ENCODE measurements around the gene BOK.
"Not testable (repeated sequence)": the region's sequence is repeated elsewhere in the genome, so short reads cannot be mapped to it uniquely, and the experiment has no call there.

The BOK gene

GRCh38 chr2:241517297-241517696, 41.2 kb upstream of the BOK start:
- FAIRE-seq (no peak), DNase-seq (ENCODE audit: insufficient read length, low spot score) (no peak)
- no peak for TF ChIP-seq CTCF (IDR thresholded peaks at IDR 0.05; ENCODE audit: insufficient read depth, missing control alignments)

DNA sequence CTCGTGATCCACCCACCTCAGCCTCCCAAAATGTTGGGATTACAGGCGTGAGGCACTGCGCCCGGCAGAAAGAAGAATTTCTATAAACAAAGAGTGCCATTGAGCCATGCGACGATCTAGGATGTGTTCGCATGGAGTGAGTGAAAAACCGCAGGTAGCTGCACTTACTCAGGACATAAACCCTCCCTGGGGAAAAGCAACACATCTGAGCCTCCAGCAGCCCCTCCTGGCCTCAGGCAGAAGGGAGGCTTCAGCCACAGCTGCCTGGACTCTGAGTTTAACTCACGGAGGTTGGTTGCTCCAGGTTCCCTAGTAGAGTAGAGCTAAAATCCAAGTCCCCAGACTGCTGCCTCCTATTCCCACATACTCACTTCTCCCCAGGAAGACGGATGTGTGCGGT, 38.9 kb upstream of the BOK start:
- no peak for FAIRE-seq
- no peak for DNase-seq (ENCODE audit: insufficient read length, low spot score)
- no peak for TF ChIP-seq CTCF (IDR thresholded peaks at IDR 0.05; ENCODE audit: insufficient read depth, missing control alignments)

- TF ChIP-seq CTCF (IDR thresholded peaks at IDR 0.05; ENCODE audit: insufficient read depth, missing control alignments) = no peak
- FAIRE-seq (no peak), DNase-seq (ENCODE audit: insufficient read length, low spot score) (no peak)
These were observed 36.1 kb upstream of the BOK start for GRCh38 chr2:241522477-241522876.

DNA sequence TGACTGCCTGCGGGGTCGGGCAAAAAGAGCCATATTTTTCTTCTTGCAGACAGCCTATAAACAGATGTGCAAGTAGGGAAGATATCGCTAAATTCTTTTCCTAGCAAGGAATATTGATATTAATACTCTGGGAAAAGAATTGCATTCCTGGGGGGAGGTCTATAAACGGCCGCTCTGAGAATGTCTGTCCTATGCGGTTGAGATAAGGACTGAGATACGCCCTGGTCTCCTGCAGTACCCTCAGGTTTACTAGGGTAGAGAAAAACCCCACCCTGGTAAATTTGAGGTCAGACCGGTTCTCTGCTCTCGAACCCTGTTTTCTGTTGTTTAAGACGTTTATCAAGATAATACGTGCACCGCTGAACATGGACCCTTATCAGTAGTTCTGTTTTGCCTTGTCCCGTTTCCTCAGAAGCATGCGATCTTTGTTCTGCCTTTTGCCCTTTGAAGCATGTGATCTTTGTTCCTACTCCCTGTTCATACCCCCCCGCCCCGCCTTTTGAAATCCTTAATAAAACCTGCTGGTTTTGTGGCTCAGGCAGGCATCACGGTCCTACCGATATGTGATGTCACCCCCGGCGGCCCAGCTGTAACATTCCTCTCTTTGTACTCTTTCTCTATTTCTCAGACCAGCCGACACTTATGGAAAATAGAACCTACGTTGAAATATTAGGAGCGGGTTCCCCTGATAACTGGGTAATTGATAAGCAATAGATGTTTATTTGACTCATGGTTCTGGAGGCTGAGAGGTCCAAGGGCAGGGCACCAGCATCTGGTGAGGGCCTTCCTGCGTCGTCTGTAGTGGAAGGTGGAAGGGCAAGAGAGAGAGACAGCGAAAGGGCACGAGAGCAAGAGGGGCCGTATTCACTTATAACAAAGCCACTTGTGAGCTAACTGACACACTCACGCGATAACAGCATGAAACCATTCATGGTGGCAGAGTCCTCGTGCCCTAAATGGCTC, 32.4 kb upstream of the BOK start:
- not testable (repeated sequence) for FAIRE-seq

DNA sequence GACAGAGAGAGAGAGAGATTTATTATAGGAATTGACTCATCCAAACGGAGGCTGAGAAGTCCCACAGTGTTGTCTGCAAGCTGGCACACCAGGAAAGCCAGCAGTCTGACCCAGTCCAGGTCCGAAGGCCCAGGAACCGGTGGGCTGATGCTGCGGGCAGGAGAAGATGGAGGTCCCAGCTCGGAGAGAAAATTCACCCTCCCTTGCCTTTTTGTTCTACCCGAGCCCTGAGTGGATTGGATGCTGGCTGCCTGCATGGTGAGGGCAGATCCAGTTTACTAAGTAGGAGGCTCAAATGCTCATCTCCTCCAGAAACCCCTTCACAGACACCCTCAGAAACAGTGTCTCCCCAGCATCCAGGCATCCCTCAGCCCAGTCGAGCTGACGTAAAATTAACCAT, 28.0 kb upstream of the BOK start:
- TF ChIP-seq CTCF (IDR thresholded peaks at IDR 0.05; ENCODE audit: insufficient read depth, missing control alignments) = no peak
- DNase-seq (ENCODE audit: insufficient read length, low spot score) (no peak), FAIRE-seq (no peak)

More for the DNA sequence above, 32.4 kb upstream of the BOK start:
- DNase-seq (ENCODE audit: insufficient read length, low spot score) = not testable (repeated sequence)

DNA sequence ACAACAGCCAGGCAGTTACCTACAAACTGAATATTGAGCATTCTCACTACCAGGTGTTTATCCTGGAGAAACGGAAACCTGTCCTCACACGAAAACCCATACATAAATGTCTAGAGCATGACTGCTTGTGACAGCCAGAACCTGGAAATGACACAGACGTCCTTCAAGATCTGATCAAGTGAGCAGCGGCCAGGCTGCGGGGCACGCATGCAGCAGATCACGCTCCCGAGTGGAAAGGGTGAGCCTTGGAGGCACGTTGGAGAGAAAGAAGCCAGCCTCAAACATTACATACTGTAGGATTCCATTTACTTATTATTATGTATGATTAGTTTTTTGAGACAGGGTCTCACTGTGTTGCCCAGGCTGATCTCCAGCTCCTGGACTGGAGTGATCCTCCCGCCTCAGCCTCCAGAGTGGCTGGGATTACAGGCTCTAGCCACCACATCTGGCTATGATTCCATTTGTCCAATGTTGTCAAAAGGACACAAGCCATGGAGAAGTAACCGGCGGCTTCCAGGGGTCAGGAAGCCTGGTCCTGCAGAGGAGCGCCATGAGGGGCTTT, 27.3 kb upstream of the BOK start:
- DNase-seq (ENCODE audit: insufficient read length, low spot score) = no peak
- no peak for FAIRE-seq
- TF ChIP-seq CTCF (IDR thresholded peaks at IDR 0.05; ENCODE audit: insufficient read depth, missing control alignments) = no peak

DNA sequence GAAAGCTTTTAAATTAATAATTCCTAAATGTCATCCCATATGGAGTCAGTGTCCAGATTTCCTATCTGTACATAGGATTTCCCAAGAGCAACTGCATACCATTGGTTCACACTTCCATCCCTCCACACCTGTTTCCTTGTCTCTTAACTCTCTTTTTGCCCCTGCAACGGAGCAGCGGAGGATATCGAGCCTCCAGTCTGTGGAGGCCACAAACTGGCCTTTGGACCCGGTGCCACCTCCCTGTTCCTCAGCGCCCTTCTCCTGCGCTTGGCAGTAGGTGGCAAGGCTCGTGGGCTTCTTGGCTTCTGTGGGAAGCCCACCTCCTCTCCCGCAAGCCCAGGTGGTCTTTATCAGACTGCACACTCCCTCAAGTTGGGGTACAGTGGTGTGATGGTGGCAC, 26.4 kb upstream of the BOK start:
- no peak for FAIRE-seq
- TF ChIP-seq CTCF (IDR thresholded peaks at IDR 0.05; ENCODE audit: insufficient read depth, missing control alignments) = no peak
- DNase-seq (ENCODE audit: insufficient read length, low spot score) = no peak
